Neural crest cell (in vitro differentiated cells): Measurements from ENCODE around the gene NLN. TPM values are rescaled to one million over a fixed set of nuclear protein-coding genes. Genes with fewer than 3 reads are reported as not detected.

Experiments
- DNase-seq: peaks from one replicate; pipeline ENCODE4 v3.0.0; 2021; ENCODE audit warnings: low read depth, mixed read lengths, low spot score
- H3K27ac Mint-ChIP-seq: one replicate; pipeline ENCODE4 v1.8.0; 2021; ENCODE audit warnings: mild to moderate bottlenecking, mixed read lengths; ENCODE audit not compliant: unreplicated experiment
- H3K27me3 Mint-ChIP-seq: 2 replicates; pipeline ENCODE4 v1.8.0; 2021; ENCODE audit warnings: low read depth, mild to moderate bottlenecking, mixed read lengths
- H3K36me3 Mint-ChIP-seq: 2 replicates; pipeline ENCODE4 v1.8.0; 2021; ENCODE audit warnings: low read depth, mild to moderate bottlenecking, mixed read lengths
- H3K4me1 Mint-ChIP-seq: 2 replicates; pipeline ENCODE4 v1.8.0; 2021; ENCODE audit warnings: mixed read lengths
- H3K4me3 Mint-ChIP-seq: one replicate; pipeline ENCODE4 v1.8.0; 2021; ENCODE audit warnings: mild to moderate bottlenecking, mixed read lengths
- H3K9me3 Mint-ChIP-seq: 2 replicates; pipeline ENCODE4 v1.8.0; 2021; ENCODE audit warnings: mixed read lengths
- total RNA-seq: library from RNA; stranded (reverse); gene quantifications from 2 replicates; pipeline ENCODE4 v1.2.1, GENCODE V29; 2021
- TF ChIP-seq, protein P1 (sequence below): fragments of 200-600 bp; sonication (generic); conservative IDR thresholded peaks from 2 replicates; pipeline ENCODE4 v1.5.0; 2021; ENCODE audit warnings: antibody characterized with exemption, mild to moderate bottlenecking

NLN gene
- total RNA-seq, 1 donor from 2014 or later, result 51.7 TPM

DNA sequence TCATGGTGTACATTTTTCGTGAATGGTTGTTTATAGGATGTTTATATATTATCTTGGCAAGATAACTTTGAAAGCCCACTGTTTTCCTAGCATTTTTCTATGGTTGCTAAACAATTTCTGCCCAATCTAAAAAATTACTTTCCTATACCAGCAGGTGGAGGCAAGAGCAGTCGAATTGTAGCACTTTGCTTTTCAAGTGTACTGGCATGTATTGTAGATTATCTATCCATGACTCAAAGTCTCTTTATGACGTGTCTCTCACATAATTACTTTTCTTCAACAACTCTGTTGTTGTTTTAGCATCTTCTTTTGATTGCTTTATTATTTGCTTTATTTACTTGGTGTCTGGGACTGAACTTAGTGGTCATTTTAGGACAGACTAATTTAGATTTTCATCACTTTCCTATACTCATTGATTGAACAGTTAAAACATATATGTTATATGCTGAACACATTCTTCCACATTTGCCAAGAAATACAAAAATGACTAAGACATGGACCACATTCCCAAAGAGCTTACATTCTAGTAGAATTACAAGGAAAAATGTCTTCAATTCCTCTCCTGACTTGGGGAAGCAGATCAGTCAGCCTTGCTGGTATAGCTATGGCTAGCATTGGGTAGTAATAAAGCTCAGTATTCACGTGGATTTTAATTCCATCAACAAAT, 20.7 kb downstream of the NLN start:
- DNase-seq, result no peak
- Mint-ChIP-seq H3K36me3 (peaks cover 14% of the 10 kb centered on the region), H3K4me1 (peaks cover 5% of the 10 kb centered on the region), H3K4me3 (no peak overlapping the region), H3K27me3 (no peaks in the 10 kb centered on the region), H3K9me3 (peaks cover 9% of the 10 kb centered on the region), H3K27ac (no peak overlapping the region)
- TF ChIP-seq, protein P1, sequence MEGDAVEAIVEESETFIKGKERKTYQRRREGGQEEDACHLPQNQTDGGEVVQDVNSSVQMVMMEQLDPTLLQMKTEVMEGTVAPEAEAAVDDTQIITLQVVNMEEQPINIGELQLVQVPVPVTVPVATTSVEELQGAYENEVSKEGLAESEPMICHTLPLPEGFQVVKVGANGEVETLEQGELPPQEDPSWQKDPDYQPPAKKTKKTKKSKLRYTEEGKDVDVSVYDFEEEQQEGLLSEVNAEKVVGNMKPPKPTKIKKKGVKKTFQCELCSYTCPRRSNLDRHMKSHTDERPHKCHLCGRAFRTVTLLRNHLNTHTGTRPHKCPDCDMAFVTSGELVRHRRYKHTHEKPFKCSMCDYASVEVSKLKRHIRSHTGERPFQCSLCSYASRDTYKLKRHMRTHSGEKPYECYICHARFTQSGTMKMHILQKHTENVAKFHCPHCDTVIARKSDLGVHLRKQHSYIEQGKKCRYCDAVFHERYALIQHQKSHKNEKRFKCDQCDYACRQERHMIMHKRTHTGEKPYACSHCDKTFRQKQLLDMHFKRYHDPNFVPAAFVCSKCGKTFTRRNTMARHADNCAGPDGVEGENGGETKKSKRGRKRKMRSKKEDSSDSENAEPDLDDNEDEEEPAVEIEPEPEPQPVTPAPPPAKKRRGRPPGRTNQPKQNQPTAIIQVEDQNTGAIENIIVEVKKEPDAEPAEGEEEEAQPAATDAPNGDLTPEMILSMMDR, result peak; percentile 76

DNA sequence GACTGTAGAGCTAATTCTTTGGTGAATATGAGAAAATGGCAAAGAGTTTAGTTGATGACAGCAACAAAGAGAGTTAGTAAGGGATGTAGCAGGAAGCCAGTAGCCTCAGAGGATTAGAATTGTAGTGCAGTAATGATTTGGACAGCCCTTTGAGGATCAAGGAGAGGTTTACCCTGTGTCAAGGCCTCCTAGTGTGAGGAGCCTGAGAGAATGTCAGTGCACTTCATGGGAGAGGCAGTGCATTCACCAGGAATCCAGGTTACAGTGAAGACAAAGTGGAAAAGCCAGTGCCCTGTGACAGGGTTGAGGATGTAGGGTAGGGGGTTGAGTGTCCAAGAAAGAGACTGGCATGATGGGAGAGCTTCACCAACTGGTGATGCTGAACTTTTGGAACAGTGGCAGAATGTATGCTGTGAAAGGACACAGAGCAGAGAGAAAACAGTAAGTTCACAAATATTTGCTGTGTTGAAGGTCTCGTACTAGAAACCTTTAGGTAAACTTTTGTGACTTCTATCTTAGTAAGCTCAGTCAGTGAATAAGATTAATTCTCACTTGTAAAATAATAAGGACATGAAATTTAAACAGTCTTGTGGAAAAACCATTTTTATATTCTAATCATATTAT, 27.3 kb downstream of the NLN start:
- Mint-ChIP-seq H3K27me3 (no peaks in the 10 kb centered on the region), H3K4me1 (no peaks in the 10 kb centered on the region), H3K9me3 (peaks cover 6% of the 10 kb centered on the region), H3K27ac (no peak overlapping the region), H3K36me3 (peaks cover 8% of the 10 kb centered on the region), H3K4me3 (no peak overlapping the region)
- TF ChIP-seq, protein P1, result no peak
- no peak for DNase-seq

DNA sequence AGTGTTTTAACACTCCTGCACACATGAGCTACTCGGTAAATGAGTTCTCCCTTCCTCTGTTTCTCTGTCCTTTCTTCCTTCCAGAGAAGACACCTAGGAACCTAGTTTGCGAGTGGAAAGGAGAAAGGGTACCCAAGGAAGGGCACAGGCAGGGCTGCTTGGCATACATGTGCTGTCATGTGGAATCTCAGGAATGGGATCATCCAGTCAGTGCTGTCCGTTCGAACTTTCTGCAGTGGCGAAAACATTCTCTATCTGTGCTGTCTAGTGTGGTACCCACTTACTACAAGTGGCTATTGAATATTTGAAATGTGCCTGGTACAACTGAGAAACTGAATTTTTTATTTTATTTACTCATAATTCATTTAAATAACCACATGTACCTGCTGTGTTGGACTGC, 28.0 kb downstream of the NLN start:
- no peak overlapping the region for H3K27ac Mint-ChIP-seq
- peaks cover 6% of the 10 kb centered on the region for H3K9me3 Mint-ChIP-seq
- H3K27me3 Mint-ChIP-seq, result no peaks in the 10 kb centered on the region
- no peaks in the 10 kb centered on the region for H3K4me1 Mint-ChIP-seq
- DNase-seq, result no peak
- H3K4me3 Mint-ChIP-seq, result no peak overlapping the region
- peaks cover 8% of the 10 kb centered on the region for H3K36me3 Mint-ChIP-seq
- TF ChIP-seq, protein P1, result no peak

DNA sequence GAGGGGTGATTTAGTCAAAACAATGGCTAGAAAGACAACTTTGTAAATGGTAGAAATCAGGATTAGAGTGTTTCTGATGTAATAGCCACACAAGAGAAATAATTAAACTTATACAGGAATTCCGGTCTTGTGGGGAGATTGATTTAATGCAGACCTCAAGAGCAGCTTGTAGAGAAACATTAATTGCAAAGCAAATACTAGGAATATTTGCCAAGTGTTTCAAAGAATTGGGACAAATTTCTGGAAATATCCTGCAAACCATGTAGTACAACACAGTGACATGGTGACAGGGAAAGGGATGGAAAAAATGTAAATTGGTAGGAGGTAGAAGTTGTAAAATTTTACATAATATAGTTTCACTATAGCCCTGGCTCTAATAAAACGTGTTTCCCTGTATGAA, 28.9 kb downstream of the NLN start:
- no peak for DNase-seq
- Mint-ChIP-seq H3K36me3 (peaks cover 8% of the 10 kb centered on the region), H3K27ac (no peak overlapping the region), H3K4me1 (no peaks in the 10 kb centered on the region), H3K27me3 (no peaks in the 10 kb centered on the region), H3K9me3 (peaks cover 6% of the 10 kb centered on the region), H3K4me3 (no peak overlapping the region)
- TF ChIP-seq, protein P1, result no peak

DNA sequence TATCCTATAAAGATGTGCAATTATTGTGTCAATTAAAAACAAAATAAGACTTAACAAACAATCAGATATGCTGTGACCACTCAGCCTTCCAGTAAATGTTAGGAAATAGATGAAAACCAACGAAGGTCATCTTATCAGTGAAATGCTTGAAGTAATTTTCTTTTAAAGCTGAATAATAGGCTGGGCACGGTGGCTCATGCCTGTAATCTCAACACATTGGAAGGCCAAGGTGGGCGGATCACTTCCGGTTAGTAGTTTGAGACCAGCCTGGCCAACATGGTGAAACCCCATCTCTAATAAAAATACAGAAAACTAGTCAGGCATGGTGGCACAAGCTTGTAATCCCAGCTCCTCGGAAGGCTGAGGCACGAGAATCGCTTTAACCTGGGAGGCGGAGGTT, 31.2 kb downstream of the NLN start:
- Mint-ChIP-seq H3K4me1 (no peaks in the 10 kb centered on the region), H3K4me3 (no peak overlapping the region), H3K27me3 (no peaks in the 10 kb centered on the region), H3K36me3 (no peaks in the 10 kb centered on the region), H3K27ac (no peak overlapping the region), H3K9me3 (no peaks in the 10 kb centered on the region)
- no peak for DNase-seq
- TF ChIP-seq, protein P1, result no peak
